ENCODE data around the gene TMEM161B. TPM values are rescaled to one million over a fixed set of nuclear protein-coding genes. Genes with fewer than 3 reads are reported as not detected.
"Not testable (repeated sequence)": the region's sequence is repeated elsewhere in the genome, so short reads cannot be mapped to it uniquely, and the experiment has no call there.

TMEM161B gene
- total RNA-seq, 1 donor from 2014 or later = 9.6 TPM

- DNase-seq (ENCODE audit: low spot score) = no peak
- Mint-ChIP-seq H3K27ac (ENCODE audit: unreplicated experiment) (no peak overlapping the region), H3K27me3 (ENCODE audit: low read depth) (no peaks in the 10 kb centered on the region), H3K9me3 (ENCODE audit: low read depth) (no peaks in the 10 kb centered on the region), H3K4me3 (ENCODE audit: unreplicated experiment) (no peak overlapping the region), H3K36me3 (ENCODE audit: low read depth) (no peaks in the 10 kb centered on the region), H3K4me1 (ENCODE audit: low read depth) (peaks cover 3% of the 10 kb centered on the region)
- no peak for TF ChIP-seq CTCF (IDR thresholded peaks at IDR 0.05)
These were observed 24.0 kb downstream of the TMEM161B start for GRCh38 chr5:88244686-88245085.

- H3K9me3 Mint-ChIP-seq (ENCODE audit: low read depth); DNase-seq (ENCODE audit: low spot score); H3K4me1 Mint-ChIP-seq (ENCODE audit: low read depth); H3K27ac Mint-ChIP-seq (ENCODE audit: unreplicated experiment); H3K36me3 Mint-ChIP-seq (ENCODE audit: low read depth); H3K27me3 Mint-ChIP-seq (ENCODE audit: low read depth); H3K4me3 Mint-ChIP-seq (ENCODE audit: unreplicated experiment): not testable (repeated sequence)
These were observed 25.2 kb downstream of the TMEM161B start for GRCh38 chr5:88243493-88243892.

GRCh38 chr5:88238732-88239131, 29.9 kb downstream of the TMEM161B start:
- Mint-ChIP-seq H3K9me3 (ENCODE audit: low read depth) (no peaks in the 10 kb centered on the region), H3K4me3 (ENCODE audit: unreplicated experiment) (no peak overlapping the region), H3K36me3 (ENCODE audit: low read depth) (peaks cover 4% of the 10 kb centered on the region), H3K27me3 (ENCODE audit: low read depth) (no peaks in the 10 kb centered on the region), H3K4me1 (ENCODE audit: low read depth) (no peaks in the 10 kb centered on the region), H3K27ac (ENCODE audit: unreplicated experiment) (no peak overlapping the region)
- TF ChIP-seq CTCF (IDR thresholded peaks at IDR 0.05) = no peak
- no peak for DNase-seq (ENCODE audit: low spot score)

GRCh38 chr5:88236866-88237642, 31.6 kb downstream of the TMEM161B start:
- H3K27me3 Mint-ChIP-seq (ENCODE audit: low read depth) = no peaks in the 10 kb centered on the region
- DNase-seq (ENCODE audit: low spot score) = no peak
- H3K27ac Mint-ChIP-seq (ENCODE audit: unreplicated experiment) = no peak overlapping the region
- TF ChIP-seq CTCF (IDR thresholded peaks at IDR 0.05) = no peak
- peaks cover 2% of the 10 kb centered on the region for H3K9me3 Mint-ChIP-seq (ENCODE audit: low read depth)
- peaks cover 7% of the 10 kb centered on the region for H3K36me3 Mint-ChIP-seq (ENCODE audit: low read depth)
- H3K4me3 Mint-ChIP-seq (ENCODE audit: unreplicated experiment) = no peak overlapping the region
- no peaks in the 10 kb centered on the region for H3K4me1 Mint-ChIP-seq (ENCODE audit: low read depth)

GRCh38 chr5:88235828-88236227, 32.8 kb downstream of the TMEM161B start:
- peaks cover 7% of the 10 kb centered on the region for H3K36me3 Mint-ChIP-seq (ENCODE audit: low read depth)

More at GRCh38 chr5:88235828-88236227, 32.8 kb downstream of the TMEM161B start:
- no peak for TF ChIP-seq CTCF (IDR thresholded peaks at IDR 0.05)
- H3K27ac Mint-ChIP-seq (ENCODE audit: unreplicated experiment) = no peak overlapping the region
- peaks cover 5% of the 10 kb centered on the region for H3K9me3 Mint-ChIP-seq (ENCODE audit: low read depth)
- no peaks in the 10 kb centered on the region for H3K27me3 Mint-ChIP-seq (ENCODE audit: low read depth)
- no peak for DNase-seq (ENCODE audit: low spot score)
- H3K4me1 Mint-ChIP-seq (ENCODE audit: low read depth) = no peaks in the 10 kb centered on the region
- H3K4me3 Mint-ChIP-seq (ENCODE audit: unreplicated experiment) = no peak overlapping the region
